Measurements from ENCODE around the gene PBX1. TPM values are rescaled to one million over a fixed set of nuclear protein-coding genes. Genes with fewer than 3 reads are reported as not detected.

Gene PBX1
- total RNA-seq, 2 donors from 2014 or later = 59.9 to 79.2 TPM

DNA sequence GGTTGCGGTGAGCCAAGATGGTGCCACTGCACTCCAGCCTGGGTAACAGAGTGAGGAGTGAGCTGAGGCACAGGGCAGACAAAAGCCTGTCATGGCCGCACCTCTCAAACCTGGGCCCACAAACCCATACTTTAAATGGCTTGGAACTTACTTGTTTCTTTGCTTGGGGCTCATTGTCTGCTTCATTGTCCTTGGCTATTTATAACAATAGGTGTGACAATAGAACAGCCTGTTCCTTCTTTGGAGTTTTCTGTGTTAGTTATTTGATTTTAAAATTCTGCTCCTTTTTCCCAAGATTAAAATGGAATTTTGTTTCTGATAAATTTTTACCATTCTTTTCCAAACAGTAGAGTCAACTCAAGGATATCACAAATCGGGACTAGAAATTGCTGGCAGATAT, 94.7 kb downstream of the PBX1 start:
- Mint-ChIP-seq H3K4me1 (peaks cover 20% of the 10 kb centered on the region), H3K27ac (no peak overlapping the region)
- 96 to 100% methylated on average over 3 of the region's 3 CpGs for WGBS, 2 experiments (ENCODE audit: insufficient coverage in 1 of 2, insufficient read length in 1 of 2)

DNA sequence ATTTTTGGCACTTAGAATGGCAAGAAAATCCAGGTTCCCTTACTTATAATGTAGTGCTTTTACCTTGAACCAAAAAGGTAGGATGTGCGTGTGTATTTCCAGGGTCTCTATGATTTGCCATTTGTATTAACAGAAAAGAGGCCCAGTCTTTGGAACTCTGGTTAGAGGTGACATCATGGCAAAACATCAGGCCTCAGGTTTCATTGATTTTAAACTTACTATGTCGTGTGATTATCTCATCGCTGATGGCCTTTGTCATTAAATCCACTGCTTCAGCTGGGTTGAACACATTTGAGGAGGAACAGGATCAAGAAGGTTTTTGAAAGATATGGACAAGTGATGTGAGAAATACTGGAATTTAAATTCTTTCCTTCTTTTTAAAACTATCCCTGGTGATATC, 95.2 kb downstream of the PBX1 start:
- no peak overlapping the region for H3K27ac Mint-ChIP-seq
- TF ChIP-seq, protein P1, sequence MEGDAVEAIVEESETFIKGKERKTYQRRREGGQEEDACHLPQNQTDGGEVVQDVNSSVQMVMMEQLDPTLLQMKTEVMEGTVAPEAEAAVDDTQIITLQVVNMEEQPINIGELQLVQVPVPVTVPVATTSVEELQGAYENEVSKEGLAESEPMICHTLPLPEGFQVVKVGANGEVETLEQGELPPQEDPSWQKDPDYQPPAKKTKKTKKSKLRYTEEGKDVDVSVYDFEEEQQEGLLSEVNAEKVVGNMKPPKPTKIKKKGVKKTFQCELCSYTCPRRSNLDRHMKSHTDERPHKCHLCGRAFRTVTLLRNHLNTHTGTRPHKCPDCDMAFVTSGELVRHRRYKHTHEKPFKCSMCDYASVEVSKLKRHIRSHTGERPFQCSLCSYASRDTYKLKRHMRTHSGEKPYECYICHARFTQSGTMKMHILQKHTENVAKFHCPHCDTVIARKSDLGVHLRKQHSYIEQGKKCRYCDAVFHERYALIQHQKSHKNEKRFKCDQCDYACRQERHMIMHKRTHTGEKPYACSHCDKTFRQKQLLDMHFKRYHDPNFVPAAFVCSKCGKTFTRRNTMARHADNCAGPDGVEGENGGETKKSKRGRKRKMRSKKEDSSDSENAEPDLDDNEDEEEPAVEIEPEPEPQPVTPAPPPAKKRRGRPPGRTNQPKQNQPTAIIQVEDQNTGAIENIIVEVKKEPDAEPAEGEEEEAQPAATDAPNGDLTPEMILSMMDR (conservative IDR thresholded peaks at IDR 0.05) = no peak
- no peak overlapping the region for H3K4me3 ChIP-seq (ENCODE audit: low read length)
- peaks cover 4% of the 10 kb centered on the region for H3K36me3 Mint-ChIP-seq (ENCODE audit: low read depth)
- H3K27me3 Mint-ChIP-seq (ENCODE audit: insufficient read depth) = no peaks in the 10 kb centered on the region
- no peak overlapping the region for H3K27ac ChIP-seq (ENCODE audit: low read depth, low read length)
- no peak for DNase-seq
- no peaks in the 10 kb centered on the region for H3K9me3 ChIP-seq (ENCODE audit: control insufficient read depth, low read length)
- H3K4me1 ChIP-seq (ENCODE audit: control insufficient read depth, insufficient read depth, low read length) = peaks cover 3% of the 10 kb centered on the region
- no peak overlapping the region for H3K9ac ChIP-seq (ENCODE audit: extremely low read depth, low read length, poor library complexity, severe bottlenecking)
- no peaks in the 10 kb centered on the region for H3K9me3 Mint-ChIP-seq
- peaks cover 17% of the 10 kb centered on the region for H3K4me1 Mint-ChIP-seq
- H3K27me3 ChIP-seq (ENCODE audit: control insufficient read depth, insufficient read depth, low read length, poor library complexity, severe bottlenecking) = no peaks in the 10 kb centered on the region
- no peak overlapping the region for H3K4me3 Mint-ChIP-seq
- no peaks in the 10 kb centered on the region for H3K36me3 ChIP-seq (ENCODE audit: control insufficient read depth, insufficient read depth, low read length)
- WGBS, 2 experiments (ENCODE audit: insufficient coverage in 1 of 2, insufficient read length in 1 of 2) = 75 to 87% methylated on average over 3 of the region's 3 CpGs

More for the DNA sequence above, 94.7 kb downstream of the PBX1 start:
- Mint-ChIP-seq H3K27me3 (ENCODE audit: insufficient read depth) (no peaks in the 10 kb centered on the region), H3K9me3 (no peaks in the 10 kb centered on the region), H3K4me3 (no peak overlapping the region), H3K36me3 (ENCODE audit: low read depth) (peaks cover 4% of the 10 kb centered on the region)
- no peaks in the 10 kb centered on the region for H3K9me3 ChIP-seq (ENCODE audit: control insufficient read depth, low read length)
- peaks cover 7% of the 10 kb centered on the region for H3K4me1 ChIP-seq (ENCODE audit: control insufficient read depth, insufficient read depth, low read length)
- H3K9ac ChIP-seq (ENCODE audit: extremely low read depth, low read length, poor library complexity, severe bottlenecking) = no peak overlapping the region
- H3K27ac ChIP-seq (ENCODE audit: low read depth, low read length) = no peak overlapping the region
- DNase-seq = no peak
- no peak overlapping the region for H3K4me3 ChIP-seq (ENCODE audit: low read length)
- H3K36me3 ChIP-seq (ENCODE audit: control insufficient read depth, insufficient read depth, low read length) = no peaks in the 10 kb centered on the region
- TF ChIP-seq, protein P1 (conservative IDR thresholded peaks at IDR 0.05) = no peak
- no peaks in the 10 kb centered on the region for H3K27me3 ChIP-seq (ENCODE audit: control insufficient read depth, insufficient read depth, low read length, poor library complexity, severe bottlenecking)

DNA sequence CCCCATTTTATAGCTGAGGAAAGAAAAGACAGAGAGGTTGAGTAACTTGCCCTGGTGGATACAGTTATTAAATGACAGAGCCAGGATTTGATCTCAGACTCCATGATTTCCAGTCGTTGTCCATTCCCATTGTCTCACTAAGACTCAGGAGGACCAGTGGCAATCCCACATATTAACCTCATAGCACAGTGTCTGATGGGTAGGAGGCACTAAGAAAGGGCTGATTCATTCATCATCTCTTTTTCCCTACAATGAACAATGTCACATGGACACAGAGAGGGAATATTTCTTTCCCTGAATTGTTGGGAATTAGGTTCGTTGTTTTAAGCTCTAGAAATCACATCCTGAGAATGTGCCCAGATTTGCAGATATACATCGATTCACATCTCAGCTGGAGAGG, 99.9 kb downstream of the PBX1 start:
- H3K27me3 ChIP-seq (ENCODE audit: control insufficient read depth, insufficient read depth, low read length, poor library complexity, severe bottlenecking) = no peaks in the 10 kb centered on the region
- Mint-ChIP-seq H3K36me3 (ENCODE audit: low read depth) (peaks cover 3% of the 10 kb centered on the region), H3K4me1 (peaks cover 6% of the 10 kb centered on the region), H3K9me3 (no peaks in the 10 kb centered on the region), H3K27ac (no peak overlapping the region), H3K27me3 (ENCODE audit: insufficient read depth) (no peaks in the 10 kb centered on the region), H3K4me3 (no peak overlapping the region)
- WGBS, 2 experiments (ENCODE audit: insufficient coverage in 1 of 2, insufficient read length in 1 of 2) = 85 to 94% methylated on average over 2 to 3 of the region's 3 CpGs
- DNase-seq = no peak
- no peaks in the 10 kb centered on the region for H3K36me3 ChIP-seq (ENCODE audit: control insufficient read depth, insufficient read depth, low read length)
- no peak overlapping the region for H3K4me3 ChIP-seq (ENCODE audit: low read length)
- H3K9ac ChIP-seq (ENCODE audit: extremely low read depth, low read length, poor library complexity, severe bottlenecking) = no peak overlapping the region
- H3K9me3 ChIP-seq (ENCODE audit: control insufficient read depth, low read length) = no peaks in the 10 kb centered on the region
- no peak overlapping the region for H3K27ac ChIP-seq (ENCODE audit: low read depth, low read length)
- TF ChIP-seq, protein P1 (conservative IDR thresholded peaks at IDR 0.05) = no peak
- H3K4me1 ChIP-seq (ENCODE audit: control insufficient read depth, insufficient read depth, low read length) = no peaks in the 10 kb centered on the region

Measured in endodermal cell (in vitro differentiated cells).